GM12878 (cell line): ENCODE data around the gene NUAK1. TPM values are rescaled to one million over a fixed set of nuclear protein-coding genes. Genes with fewer than 3 reads are reported as not detected.

ENCODE experiments used
- BRCA1 ChIP-seq: IDR thresholded peaks from 2 replicates; pipeline ENCODE4 v1.6.1; 2011; ENCODE audit warnings: low read depth, low read length, improper control_type of control experiment
- CBX5 ChIP-seq: sonication (generic); IDR thresholded peaks from 2 replicates; pipeline ENCODE4 v1.6.1; 2016; ENCODE audit warnings: low read depth, moderate library complexity, mild to moderate bottlenecking, inconsistent platforms
- CEBPZ ChIP-seq: fragments of 150-350 bp; IDR thresholded peaks from 2 replicates; pipeline ENCODE4 v1.6.1; 2016; ENCODE audit warnings: low read depth, low read length
- E2F4 ChIP-seq: IDR thresholded peaks from 2 replicates; pipeline ENCODE4 v1.6.1; 2012; ENCODE audit warnings: low read depth, low read length, improper control_type of control experiment
- SUPT20H ChIP-seq: IDR thresholded peaks from 2 replicates; pipeline ENCODE4 v1.6.1; 2011; ENCODE audit warnings: low read depth, mild to moderate bottlenecking, low read length, moderate library complexity, borderline replicate concordance; ENCODE audit not compliant: control insufficient read depth
- ZNF24 ChIP-seq: fragments of 450-650 bp; IDR thresholded peaks from 2 replicates; pipeline ENCODE4 v1.6.1; 2017; ENCODE audit warnings: antibody characterized with exemption, mild to moderate bottlenecking
- ZNF687 ChIP-seq: fragments of 450-650 bp; IDR thresholded peaks from 2 replicates; pipeline ENCODE4 v1.6.1; 2017; ENCODE audit warnings: mild to moderate bottlenecking, moderate library complexity
- polyA plus RNA-seq, 11 experiments: library from polyadenylated mRNA; depleted of rRNA in 4 of 11; unstranded in 6 of 11; stranded (reverse) in 5 of 11; fragments of >200 nt; fragmentation: Nextera tagmentation in 4 of 11; fragmentation: Illumina TruSeq in 1 of 11; extraction: Ambion mirVana in 4 of 11; extraction: Trizol in 1 of 11; gene quantifications; 1 replicate in 1 of 11; 2 replicates in 10 of 11; pipeline versions ENCODE4 v1.2.1 to v1.2.3, GENCODE V29; 2011 to 2016; ENCODE audit warnings: inconsistent platforms in 2 of 11, missing spikeins in 2 of 11, low read depth in 1 of 11
- total RNA-seq, 4 experiments: library from RNA; depleted of rRNA in 3 of 4; stranded (reverse); fragments of >200 nt in 3 of 4; fragmentation: Illumina TruSeq in 1 of 4; extraction: Trizol in 1 of 4; gene quantifications; 2 replicates each; pipeline versions ENCODE4 v1.2.1 to v1.2.3, GENCODE V29; 2013 to 2021

Gene NUAK1
- total and polyA plus RNA-seq, 10 of the 15 experiments (the other 5 are each of a cell fraction or from before 2014, with no cell fraction given) = 0.03 to 0.42 (median 0.08) TPM; not detected in 2

GRCh38 chr12:106147956-106148355 is 9.2 kb upstream of the NUAK1 start (continued):
- TF ChIP-seq ZNF687 = no peak
- no peak for TF ChIP-seq SUPT20H
- TF ChIP-seq CBX5 = no peak
- TF ChIP-seq CEBPZ = no peak
- no peak for TF ChIP-seq ZNF24
- no peak for TF ChIP-seq BRCA1
- no peak for TF ChIP-seq E2F4
